A204.1 (cell line): ENCODE measurements around the gene SRPX.

Experiments
- FAIRE-seq: peaks from 2 replicates; lab custom pipeline; 2012; peaks lifted over from hg19 to GRCh38; lab: Jason Lieb, UNC

SRPX gene, protein sequence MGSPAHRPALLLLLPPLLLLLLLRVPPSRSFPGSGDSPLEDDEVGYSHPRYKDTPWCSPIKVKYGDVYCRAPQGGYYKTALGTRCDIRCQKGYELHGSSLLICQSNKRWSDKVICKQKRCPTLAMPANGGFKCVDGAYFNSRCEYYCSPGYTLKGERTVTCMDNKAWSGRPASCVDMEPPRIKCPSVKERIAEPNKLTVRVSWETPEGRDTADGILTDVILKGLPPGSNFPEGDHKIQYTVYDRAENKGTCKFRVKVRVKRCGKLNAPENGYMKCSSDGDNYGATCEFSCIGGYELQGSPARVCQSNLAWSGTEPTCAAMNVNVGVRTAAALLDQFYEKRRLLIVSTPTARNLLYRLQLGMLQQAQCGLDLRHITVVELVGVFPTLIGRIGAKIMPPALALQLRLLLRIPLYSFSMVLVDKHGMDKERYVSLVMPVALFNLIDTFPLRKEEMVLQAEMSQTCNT

DNA sequence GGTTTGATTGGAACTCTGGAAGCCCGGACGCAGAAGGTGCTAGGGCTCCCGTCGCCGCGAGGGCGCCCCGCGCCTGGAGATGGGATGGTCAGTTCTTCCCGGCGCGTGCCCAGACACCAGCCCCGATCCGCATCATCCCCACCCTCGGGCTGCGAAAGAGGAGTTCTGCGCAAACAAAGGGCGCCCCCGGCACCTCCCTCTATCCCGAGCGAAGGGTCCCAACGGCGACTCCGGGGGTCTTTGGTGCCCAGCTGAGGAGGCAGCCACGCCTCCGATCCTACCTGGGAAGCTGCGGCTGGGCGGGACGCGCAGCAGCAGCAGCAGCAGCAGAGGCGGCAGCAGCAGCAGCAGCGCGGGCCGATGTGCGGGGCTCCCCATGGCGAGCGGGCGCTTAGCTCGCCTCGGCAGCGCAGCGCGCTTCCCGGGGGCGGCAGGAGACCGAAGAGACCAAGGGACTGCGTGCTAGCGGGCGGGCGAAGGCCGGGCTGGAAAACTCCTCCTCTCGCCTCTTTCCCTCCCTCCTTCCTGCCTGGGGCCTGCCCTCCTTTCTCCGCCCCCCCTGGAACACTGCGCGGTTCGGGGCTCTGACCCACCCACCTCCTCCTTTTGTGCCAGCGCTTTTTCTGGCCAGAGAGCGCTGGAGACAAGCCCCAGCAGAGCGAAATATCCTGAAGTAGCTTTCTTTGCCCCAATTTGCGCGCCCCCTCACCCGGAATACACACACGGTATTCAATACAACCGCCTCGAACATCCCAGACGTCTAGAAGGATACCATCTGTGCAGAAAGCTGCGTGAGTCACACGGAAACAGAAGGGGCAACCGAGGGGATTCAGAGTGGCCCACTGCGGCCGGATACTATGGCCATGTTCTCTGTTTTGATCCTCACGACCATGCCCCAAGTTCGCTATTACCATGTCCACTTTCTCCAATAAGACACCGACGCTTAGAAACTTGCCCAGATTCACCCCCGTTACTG, at the start of gene SRPX:
Gene SRPX, minus strand, starts transcription at position 457 of the 976 bp plus-strand sequence. Its CDS starts 79 bp downstream, at position 378.
- no peak for FAIRE-seq

DNA sequence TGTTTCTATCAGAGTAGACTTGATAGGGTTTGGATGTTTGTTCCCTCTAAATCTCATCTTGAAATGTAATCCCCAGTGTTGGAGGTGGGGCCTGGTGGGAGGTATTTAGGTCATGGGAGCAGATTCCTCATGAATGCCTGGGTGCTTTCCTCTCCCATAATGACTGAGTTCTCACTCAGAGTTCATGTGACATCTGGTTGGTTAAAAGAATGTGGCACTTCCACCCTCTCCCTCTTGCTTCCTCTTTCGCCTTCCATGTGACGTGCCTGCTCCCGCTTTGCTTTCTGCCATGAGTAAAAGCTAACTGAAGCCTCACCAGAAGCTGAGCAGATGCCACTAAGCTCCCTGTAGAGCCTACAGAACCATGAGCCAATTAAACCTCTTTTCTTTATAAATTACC, 47.3 kb upstream of the SRPX start:
- FAIRE-seq = no peak

DNA sequence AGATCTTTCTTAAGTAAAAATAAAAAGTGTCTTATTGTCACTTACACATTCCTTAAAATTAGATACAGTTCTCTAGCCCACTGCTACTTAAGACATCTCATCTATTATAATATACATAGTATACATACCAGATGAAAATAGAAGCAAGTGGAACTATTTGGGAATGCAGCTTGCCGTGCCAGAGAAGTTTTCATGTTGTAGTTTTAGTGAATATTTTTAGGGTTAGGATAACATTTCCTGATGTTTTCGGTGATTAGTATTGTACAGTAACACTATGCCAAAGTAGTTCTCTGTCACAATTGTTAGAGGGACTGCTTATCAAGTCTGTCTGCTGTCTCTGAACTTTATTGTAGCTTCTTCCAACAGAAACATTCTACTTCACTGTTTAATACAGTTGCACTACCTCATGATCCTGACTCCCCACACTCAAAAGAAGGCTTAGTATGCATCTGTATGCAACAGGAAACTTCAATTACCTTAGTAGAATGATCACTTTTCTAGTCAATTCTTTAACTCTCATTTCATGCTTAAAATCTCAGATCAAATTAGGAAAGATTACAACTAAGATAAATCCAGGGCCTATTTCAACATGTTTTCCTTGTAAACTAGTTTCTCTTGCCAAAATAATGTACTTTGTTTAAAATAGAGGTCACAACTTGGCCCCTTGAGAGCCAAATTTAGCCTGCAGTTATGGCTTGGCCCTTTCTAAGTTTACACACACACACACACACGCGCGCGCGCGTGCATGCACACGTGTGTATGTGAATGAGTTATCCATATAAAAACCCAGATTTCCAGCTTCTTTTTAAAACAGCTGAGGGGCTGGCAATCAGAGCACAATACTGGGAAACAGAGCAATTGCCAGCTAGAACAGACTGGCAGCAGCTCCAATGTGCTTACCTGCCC, 42.3 kb upstream of the SRPX start:
- no peak for FAIRE-seq

DNA sequence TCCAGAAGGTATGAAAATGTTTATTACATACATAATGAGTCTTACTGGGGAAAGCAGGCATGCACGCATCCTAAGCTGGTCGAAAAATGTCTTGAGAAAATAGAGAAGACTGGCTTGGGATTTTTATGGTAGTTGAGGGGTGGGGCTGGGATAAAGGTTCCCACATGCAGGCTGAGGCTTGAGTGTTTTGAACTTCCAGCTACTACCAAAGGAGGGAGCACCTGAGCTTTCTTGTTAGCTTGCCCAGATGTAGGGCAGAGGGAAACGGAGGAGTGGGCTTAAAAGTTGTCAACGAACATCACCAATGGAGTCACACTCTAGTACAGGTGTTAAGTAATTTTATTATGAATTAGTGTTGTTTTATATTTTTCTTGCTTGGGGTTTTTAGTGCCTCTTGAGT, 39.6 kb upstream of the SRPX start:
- FAIRE-seq = no peak

DNA sequence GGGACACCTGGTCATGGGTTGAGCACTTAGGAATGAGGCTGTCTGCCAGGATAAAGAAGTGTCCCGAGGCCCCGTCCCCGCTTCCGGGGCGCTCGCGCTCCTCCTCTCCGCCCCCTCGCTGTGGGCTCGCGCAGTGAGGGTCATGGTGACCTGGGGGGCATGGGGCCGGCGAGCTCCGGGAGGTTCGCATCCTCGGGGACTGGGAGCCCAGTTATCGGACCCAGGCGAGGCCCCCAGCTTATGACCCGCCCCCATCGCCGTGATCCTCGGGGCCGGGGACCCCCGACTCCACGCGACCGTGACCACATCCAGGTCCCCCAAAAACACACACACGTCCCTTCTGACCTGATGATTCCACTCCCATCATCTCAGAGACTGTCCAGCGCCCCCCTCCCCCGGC, 35.3 kb upstream of the SRPX start:
- no peak for FAIRE-seq

DNA sequence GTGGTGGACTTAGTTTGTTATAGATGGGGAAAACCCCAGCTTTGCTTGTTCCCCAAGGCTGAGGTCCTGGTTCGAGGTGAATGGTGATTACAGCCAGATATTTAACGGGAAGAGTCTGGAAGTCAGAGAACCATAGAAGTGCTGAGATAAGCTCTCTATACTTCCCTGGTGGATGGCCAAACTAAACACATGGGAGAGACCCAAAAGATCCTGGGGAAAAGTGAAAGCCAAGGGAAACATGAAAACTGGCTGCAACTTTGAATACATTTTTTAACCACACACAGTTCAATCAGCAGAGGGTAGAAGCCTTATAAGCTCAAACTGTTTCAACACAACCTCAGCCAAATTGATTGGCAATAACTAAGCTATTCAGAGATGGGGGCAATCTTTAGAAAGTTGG, 29.3 kb upstream of the SRPX start:
- no peak for FAIRE-seq

DNA sequence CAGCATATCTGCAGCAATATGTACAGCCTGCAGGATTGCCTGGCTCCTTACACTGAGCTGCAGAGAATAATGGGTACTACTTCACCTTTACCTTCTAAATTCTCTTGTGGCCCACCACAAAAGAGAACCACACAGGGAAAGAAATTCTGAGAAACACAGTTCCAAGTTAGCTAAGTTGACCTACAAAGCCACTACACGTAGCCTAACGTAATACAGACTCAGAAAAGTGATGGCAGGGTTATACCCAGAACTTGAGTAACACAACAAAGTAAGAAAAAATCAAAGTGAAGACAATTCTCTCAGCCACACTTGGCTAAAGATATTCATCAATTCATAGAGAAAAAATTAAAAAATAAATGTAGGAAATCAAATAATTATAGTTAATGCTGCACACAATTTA, 26.4 kb upstream of the SRPX start:
- FAIRE-seq = no peak

DNA sequence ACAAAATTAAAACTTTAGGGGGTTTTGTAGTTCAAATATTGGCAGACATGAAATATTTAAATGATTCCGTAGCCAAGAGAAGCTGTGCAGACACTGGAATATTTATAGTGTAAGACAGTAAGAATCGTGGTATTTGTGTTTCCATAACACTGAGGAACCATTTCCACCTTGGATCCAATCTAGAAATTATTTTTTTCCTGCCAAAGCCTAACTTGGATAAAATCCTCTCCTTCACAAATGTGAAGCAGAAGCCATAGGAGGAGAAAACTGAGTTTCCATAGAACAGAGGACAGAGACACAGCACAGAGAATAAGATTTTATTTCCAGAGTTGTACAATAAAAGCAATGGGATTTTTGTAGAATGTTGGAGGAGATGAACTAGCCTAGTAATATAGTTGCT, 19.9 kb upstream of the SRPX start:
- no peak for FAIRE-seq

DNA sequence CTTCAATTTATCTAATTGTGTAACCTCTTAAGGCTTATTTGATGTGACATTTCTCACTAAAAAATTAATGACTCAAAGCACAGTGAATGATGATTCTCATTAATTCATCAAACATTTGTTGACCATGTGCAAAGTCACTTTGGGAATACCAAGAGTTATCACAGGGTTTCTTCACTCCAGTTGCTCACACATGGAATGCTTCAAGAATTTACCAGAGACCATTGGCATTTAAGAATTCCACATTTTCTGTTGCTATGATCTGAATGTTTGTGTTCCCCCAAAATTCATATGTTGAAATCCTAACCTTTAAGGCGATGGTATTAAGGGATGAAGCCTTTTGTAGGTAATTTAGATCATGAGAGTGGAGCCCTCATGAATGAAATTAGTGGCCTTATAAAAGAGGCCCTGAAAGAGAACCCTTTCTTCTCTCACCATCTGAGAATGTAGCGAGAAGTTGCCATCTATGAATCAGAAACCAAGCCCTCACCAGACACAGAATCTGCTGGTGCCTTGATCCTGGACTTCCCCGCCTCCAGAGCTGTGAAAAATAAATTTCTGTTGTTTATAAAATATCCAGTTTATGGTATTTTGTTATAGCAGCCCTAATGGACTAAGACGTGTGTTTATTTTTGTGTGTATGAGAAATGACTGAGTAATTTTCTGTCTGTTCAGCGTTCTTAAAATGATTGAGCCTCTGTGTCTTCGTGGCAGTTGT, 16.4 kb upstream of the SRPX start:
- FAIRE-seq = no peak

DNA sequence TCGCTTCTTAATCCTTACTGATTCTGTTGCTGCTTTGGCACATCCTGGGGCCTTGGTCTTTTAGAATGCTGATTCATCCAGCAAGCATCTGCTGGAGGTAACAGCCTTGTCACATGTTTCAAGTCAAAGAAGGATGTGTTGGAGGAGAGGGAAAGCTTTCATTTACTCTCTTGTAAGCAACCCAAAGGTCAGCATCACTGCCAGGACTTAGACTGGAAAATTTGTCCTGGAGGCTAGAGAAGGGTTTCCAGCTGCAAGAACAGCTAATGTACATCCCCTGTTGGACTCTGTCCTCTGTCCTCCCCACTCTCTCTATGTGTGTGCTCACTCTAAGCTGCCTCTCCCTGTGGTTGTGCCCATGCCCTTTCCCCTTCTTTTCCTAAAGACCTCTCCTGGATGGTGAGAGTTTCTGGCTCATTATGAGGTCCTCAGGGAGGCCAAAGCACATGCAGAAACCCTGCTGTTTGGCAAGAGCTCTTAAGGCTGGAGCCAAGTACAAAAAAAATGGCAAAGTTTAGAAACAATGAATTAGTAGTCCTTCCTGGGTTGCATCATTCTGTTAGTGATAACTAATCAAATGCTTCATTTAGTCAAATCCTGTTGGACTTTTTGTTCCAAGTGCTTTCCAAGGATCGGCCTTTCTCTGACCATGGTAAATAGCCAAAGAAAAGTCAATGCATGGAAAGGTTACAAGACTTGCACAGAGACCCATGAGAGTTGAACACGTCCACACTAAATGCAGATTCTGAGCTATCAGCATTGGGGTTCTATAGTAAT, 13.4 kb upstream of the SRPX start:
- no peak for FAIRE-seq

DNA sequence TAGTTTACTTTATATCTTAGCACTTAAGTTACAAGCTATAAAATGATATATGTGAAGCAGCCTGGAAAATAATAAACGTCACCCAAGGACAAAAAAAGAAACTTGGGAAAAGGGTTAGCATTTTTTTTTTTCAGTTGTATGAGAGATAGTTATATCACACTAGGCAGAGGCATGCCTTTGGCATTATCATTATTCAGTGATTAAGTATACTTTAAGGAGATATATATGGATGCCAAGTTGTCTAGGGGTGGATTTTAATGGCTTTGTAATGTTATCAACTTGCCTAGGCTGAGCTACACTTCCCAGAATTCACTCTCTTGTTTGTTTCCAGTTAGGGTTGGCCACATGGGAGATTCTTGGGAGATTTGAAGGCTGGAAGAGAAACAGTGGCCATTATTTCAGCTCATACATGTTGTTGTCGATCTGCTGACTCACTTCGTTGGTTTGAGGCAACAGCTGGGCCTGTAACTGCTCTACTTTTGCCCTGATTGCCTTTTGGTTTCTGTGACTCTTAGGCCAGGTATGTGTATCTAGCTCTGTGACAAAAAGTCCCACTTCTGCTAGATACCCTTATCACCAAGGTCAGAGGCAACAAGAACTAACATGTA, 11.5 kb upstream of the SRPX start:
- FAIRE-seq = no peak

DNA sequence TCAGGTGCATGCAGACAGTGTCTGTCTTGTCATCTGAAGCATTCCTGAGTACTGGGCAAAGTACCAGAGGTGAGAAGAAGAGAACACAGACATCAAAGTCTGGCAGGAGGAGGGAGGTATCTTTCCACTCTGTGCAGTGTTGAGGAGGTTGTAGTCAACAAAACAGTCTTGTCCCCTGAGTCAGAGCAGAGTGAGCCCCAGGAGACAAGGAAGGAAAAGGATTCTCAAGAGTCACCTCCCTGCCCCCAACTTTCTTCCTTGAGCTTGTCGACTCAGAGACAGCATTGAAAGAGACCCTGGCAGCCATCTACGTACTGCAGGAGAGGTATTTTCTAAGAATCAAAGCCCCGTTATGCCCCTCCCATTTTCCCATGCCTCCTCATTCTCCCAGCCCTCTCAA, 4.4 kb upstream of the SRPX start:
- FAIRE-seq = no peak

DNA sequence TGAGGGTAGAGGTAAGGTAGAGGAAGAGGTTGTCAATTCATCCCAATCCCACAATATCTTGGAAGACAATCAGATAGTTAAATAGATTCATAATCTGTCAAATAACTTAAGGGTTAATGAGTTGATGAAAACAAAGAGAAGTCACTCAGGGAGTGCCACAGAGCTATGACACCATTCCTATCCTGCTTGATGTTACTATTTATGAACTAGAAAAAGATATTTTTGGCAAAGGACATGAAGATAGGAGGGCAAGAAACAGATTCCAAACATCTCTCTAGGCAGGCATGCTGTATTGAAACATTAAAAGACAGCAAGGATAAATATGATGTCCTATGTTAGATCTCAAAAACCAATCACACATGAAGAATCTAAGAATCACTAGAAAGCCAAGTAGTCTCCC, 3.5 kb upstream of the SRPX start:
- FAIRE-seq = no peak

DNA sequence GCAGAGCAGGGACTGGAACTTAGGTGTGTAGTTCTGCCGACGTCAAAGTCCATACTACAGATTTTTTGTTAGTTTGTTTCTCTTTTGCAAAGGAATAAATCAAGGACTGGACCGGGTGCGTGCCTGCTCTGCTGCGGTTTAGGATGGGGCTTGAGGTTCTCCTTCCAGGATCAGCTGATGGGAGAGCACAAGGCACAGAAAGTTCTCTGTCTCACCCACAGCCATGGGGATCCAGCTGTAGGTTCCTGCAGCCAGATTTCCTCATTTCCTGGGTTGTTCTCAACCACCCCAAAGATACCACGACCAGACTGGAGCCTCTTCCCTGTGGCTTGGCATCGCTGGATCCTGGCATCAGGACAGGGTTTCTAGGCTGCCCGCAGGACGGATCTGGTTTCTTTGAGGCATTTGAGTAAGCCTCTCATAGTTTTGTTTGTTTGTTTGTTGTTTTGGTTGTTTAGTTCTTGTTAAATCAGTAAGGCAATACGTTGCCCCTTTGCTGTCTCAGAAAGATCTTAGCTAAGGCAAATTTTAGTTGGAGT, 789 bp upstream of the SRPX start:
- no peak for FAIRE-seq

DNA sequence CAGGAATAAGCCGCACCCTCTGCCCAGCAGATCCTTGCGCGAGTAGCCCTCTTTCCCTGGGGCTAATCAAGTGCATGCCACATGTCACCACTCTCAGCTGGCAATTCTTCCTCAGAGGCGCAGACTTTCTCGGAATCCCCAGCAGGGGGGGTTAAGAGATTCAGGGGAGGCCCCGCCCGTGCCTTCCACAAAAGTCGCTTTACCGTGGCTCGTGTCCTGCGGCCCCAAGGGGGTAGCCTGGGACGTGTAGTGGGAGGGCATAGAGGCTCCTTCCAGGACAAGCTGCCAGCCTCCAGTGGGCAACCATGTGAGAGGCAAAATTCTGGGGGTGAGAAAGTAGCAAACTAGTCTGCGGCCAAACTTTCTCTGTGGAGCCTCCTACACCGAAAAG, 652 bp downstream of the SRPX start:
- no peak for FAIRE-seq

DNA sequence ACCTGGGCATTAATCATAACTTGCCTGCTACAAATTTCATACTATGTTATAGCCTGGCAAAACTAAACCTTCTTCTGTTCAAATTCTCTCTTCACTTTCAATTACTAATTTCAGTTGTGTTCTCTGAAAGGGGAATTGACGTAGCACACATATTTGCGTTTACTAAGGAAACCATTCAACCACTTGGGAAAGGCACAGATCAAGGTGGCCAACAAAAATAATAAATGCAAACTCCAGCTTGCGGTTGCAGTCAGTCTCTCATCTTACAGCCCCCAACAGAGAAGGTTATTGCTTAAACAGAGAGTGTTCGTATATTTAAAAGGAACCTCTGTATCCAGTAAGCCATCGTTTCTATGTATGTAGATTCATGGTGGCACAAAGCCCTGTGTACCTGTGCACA, 4.0 kb downstream of the SRPX start:
- FAIRE-seq = no peak

DNA sequence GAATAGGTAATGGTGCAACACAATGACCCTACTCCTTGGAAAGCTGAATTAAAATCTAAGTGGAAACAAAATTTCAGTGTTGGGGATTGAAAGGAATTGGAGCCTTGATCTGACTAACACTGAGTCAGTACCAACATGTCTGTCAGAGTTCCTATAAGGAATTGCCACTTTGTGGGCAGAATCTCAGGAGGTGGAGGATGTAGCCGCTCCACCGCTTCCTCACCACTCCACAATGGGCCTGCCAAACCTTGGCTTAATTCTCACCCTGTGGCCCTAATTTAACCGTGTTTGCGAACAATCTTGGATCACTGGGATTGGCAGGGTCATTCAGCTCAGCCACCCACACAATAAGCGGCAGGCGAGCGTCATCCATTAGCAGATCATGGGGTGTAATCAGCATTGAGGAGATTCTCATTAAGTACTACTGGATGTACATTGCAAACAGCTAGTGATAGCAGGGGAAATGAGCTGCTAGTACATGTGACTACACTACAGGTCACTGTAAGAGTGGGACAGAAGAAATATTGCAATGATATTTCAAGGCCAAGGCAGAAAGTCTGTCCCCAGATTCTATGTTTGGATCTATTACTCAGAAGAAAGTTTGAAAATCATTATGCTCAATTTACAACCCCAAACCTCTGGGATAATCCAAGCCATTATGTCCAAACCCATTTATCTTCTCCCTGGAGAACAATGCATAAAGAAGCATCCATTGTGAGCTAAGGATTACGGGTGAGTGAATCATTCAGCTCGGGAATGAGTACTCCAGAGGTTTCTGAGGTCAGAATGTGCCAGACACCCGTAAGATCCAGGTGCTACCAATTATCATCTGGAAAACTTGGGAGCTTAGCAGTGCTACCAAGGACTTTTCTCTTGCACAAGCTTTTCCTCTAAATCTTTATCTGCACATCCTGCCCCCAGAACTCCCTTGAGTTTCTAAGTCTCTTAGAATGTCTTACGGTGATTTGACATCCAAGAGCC, 5.8 kb downstream of the SRPX start:
- no peak for FAIRE-seq

DNA sequence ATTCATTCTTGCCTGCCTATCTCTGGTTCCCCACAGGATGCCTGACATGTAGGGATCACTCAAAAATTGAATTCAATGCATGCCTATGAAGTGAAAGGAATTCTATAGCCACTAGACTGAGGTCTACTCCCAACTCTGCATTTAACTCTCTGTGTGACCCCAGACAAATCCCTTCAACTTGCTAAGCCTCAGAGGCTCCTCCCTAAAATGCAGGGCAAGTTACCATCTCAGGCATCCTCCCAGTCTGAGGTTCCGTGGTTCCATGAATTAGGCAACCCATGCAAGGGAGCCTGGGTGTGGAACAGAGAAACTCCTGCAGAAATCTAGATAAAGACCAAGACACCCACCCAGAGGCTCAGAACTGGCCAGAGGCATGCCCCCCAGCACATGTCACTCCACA, 6.6 kb downstream of the SRPX start:
- no peak for FAIRE-seq
